NCI-H526 treated with DMSO at 0.1 percent for 48 hours (cell line): ENCODE results near the gene SEMA3C.

Experiments
- DNase-seq: peaks from one replicate; lab custom pipeline; 2025; lab: John Stamatoyannopoulos, UW

Gene SEMA3C

DNA sequence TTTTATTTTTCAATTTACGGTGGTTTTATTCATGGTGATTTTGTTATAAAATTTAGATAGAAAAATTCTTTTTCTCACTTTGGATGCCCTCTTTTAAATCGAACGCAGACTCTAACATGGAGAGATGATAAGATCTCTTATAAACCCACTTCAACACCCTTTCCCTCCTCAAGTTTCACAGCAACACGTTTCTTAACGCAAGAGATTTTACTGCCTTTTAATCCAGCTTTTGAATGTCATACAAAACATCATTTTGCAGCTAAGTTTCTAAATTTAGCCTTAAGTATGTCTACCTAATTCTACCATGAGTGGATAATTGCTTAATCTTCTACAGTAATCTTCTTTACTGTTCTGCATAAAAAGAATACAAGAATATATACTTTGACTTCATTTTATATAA, 70.0 kb downstream of the SEMA3C start:
- no peak for DNase-seq

DNA sequence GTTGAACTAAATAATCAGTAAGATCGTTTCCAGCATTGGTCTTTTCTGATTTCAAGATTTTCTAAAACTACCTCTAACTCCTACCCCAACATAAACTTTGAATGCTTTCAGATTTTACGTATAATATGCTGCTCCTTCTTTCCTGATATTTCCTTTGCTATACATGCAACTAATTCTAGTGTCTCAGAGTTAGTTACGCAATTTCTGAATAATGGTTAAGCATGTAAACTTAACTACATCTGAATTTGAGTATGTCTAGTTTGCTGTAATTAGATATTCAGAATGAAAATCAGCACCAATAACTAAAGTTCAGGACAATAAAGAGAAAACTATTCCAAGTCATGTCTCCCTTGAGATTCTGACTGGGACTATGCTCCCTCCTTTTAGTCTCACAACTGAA, 71.0 kb downstream of the SEMA3C start:
- no peak for DNase-seq

DNA sequence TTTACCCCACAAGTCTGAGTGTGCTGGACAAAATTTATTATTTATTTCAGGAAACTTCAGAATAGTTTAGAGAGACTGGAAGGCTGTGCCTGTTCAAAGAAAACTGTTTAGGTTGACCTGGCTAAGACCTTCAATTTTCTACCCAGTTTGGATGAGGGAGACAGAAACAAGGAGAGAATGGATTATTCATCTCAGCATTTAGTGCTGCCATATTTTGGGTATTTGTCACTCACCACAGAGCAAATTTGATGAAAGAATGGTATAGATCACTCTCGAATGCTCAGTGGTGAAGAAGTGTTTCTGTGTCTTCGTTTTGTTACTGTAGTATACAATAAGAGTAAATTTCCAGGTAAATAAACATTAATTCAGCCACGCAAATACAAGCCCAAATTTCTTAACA, 71.8 kb downstream of the SEMA3C start:
- DNase-seq = no peak

DNA sequence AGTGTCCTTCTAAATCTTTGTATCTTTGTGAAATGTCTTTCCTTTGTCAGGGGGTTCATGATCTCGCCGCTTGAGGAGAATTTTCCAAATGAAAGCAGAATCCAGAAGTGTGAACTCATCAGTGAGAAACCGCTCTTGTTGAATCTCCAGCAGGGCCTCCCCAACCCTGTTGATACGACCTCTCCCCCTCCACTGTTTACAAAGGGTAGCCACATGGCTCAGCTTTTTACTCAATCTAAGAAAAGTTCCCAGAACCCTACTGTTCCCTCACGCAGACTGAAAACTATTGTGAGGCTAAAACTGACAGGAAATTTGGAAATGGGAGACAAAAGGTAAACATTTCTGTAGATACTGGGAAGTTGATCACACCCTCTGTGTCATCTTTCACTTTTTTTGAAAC, 73.9 kb downstream of the SEMA3C start:
- DNase-seq = no peak

DNA sequence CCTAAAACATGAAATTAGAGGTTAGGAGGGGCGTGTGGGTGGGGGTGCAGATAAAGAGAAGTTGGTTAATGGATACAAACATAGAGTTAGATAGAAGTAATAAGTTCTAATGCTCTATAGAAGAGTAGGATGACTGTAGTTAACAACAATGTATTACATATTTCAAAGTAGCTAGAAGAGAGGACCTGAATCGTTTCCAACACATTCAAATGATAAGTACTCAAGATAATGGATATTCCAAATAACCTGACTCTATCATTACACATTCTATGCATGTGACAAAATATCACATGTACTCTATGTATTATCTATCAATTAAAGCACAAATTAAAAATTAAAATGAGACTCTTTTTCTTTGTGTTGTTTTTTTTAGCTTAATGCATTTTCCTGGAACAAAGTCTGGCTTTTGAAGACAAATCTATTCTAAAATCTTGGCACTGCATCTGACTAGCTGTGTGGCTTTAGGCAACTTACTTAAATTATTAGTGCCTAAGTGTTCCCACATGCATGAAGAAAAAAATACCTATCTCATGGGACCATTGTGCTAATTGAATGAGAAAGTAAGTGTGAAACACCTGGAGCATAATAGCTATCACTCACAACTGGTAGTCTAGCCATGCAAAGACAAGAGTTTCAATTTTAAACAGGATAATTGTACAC, 75.7 kb downstream of the SEMA3C start:
- DNase-seq = no peak

DNA sequence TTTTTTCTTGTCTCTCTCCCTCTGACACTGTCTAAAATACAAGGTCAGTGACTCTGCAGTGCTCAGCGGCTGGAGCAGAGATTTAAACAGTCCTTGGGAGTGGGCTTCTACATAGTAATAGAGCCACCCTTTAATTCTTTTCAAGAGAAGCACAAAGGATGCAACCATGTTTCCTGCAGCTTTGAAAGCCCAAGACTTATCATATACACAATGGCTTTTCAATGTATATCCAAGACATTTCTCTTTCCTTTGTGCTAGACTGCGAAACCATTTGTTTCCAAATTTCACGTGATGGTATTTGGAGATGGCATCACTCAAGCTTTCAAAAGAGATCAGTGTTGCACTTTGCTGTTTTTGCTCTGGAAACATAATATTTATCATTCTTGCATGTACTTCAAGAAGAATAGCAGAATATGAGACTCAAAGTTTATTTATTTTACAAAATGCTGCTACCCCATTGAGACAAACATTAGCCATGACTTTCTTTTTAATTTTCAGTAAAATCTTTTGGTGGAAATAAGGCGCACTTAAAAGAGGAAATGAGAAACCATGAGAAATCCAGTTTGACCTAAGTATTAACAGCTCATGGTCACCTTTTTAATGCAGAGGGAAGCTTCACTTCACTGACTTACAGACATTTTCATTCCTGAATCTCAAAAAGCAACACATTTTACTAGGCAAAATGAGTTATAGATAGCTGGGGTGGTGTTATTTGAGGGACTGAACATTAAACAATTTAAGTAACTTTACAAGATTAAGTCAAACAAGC, 76.6 kb downstream of the SEMA3C start:
- DNase-seq = no peak

DNA sequence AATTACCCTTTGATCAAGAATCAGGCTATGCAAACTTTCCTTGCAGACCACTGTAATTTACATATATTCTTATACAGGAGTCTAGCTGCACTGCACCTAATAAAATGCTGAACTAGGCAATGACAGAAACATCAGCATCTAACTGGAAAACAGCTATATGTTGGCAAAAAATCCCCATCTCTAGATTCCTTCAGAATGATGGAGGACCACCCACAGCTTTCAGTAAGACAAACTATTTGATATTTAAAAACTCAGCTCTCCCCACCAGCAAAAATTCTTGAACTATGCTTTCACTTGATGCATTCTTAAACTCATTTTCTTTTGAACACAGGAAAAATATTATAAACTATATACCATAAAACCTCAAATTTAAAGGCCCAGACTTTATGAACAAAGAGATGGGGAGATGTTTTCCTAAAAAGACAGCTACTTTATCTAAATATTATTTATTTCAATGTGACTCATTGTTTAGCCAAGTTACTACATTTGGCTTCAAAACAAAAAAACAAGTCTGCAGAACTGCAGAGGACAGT, 77.4 kb downstream of the SEMA3C start:
- DNase-seq = peak; percentile 66

DNA sequence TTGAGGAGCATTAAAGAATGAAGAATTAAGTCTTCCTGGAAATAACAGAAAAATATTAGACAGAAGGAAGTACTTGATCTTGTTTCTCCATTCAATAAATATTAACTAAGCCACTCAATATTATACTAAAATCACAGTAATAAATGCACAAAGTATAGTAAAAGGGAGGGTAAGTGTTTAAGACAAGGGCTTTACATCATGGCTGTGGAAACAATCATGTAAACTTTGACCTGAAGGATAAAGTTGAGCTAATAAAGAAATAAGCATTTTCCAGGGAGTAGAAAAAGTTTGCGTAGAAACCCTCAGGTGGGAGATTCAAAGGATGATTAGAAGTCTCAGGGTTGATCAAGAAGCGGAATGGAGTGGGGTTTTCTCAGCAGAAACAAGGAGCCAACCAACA, 78.2 kb downstream of the SEMA3C start:
- DNase-seq = no peak

DNA sequence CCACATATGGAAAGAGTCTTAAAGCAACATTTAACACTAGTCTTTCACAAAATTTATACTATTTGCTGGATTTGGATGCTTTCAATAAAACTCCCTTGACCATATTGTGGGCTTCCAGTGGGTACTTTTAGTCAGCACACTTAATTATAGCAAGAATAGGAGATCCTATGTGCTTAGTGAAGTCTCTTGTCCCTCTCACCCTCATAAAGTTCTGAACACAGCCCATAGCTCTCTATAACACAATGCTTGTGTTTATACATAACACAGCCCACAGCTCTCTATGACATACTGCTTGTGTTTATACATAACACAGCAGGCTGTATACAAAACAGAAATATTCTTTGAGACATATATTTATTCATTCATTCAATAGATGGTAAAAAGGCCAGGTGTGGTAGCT, 79.0 kb downstream of the SEMA3C start:
- DNase-seq = no peak

DNA sequence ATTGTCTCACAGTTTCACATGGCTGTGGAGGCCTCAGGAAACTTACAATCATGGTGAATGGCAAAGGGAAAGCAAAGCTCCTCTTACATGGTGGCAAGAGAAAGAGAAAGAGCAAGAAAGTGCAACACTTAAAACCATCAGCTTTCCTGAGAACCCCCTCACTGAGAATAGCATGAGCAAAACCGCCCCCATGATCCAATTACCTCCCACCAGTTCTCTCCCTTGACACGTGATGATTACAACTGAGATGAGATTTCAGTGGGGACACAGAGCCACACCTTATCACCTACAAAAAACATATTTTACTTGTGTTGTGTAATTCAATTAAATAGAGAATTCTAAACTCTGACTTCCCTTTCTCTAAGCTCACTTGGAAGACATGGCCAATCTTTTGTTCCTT, 80.2 kb downstream of the SEMA3C start:
- DNase-seq = no peak

DNA sequence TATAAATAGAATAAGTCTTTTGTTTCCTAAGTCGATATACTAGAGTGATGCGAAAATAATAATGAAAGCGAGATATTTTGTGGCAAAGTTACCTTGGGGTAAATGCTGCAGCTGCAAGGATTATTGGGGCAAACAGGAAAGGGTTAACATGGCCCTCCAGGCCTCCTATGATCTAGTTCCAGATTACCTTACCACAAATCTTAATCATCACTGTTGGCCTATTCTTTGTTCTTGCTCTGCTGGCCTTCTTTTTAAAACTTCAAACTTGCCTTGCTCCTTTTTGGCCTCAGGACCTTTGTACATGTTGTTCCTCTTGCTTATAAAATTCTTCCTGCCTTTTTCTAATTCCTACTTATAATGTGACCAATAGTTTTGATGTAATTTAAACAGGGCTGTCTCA, 81.5 kb downstream of the SEMA3C start:
- no peak for DNase-seq

DNA sequence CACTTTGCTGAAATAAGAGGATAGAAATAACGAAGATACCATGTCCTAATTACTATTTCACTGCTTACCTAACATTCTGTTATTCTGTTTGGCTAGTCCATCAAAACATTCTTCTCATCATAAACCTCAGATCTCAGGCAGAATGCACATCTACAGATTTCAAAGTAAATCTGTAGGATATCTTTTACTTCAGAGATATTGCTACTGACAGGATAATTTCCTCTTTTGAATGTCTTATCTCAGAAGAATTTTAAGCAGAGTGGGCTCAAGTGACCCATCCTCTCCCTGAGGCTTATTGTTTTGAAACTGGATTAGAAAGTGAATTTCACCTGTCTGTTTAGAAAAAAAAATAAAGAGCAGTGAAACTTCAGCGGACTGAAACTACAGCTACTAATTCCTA, 83.6 kb downstream of the SEMA3C start:
- no peak for DNase-seq

DNA sequence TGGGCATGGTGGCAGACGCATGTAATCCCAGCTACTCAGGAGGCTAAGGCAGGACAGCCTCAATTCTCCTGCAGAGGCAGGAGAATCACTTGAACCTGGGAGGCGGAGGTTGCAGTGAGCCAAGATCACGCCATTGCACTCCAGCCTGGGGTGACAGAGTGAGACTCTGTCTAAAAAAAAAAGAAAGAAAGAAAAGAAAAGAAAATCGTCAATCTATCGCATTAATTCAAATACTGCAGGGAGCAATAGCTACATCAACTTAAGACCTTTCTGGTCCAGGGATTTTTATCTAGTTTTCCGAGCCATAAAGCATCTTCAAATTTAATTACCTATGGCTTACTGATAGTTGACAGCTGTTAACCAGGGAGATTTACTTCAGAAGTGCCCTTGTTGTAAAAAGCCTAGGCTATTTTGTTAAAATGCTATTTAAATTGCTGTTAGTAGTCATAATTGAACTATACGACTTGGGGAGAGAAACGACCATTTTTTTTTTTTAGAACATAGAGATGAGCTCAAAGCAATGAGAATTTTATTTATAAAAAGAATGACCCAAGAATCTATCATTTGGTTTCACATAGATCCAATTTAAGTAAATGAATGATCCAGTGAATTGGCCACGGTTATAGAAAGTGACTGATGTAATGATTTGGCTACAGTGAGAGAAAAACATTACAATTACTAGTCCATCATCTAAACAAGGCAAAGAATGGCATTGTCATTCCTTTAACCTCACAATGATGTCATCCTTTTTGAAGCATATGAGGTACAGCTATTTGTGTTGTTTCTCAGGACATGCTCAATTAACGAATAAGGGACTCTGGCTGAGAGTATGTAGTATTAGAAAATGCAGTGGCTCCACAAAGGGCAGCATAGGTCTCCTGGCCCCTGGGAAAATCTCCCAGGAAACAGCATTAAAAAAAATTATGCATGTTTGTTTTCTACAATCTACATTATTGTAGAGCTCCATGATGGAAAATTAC, 85.3 kb downstream of the SEMA3C start:
- no peak for DNase-seq

DNA sequence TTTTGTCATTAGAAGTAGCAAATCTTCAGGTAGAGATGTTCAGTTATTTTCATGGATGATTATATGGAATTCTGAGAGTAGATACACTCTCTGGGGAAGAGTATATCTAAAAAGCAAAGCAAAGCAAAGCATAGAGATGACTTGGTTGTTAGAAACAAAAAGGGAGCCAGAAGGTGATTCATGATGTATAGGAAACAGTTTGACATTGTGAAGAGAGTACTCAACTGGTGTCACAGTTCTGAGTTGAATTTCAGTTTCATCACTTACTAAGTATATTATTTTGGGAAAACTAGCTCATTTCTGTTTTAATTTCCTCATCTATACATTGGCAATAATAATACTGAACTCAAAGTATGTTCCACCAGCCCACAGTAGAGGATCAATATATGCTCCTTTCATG, 86.8 kb downstream of the SEMA3C start:
- DNase-seq = no peak

DNA sequence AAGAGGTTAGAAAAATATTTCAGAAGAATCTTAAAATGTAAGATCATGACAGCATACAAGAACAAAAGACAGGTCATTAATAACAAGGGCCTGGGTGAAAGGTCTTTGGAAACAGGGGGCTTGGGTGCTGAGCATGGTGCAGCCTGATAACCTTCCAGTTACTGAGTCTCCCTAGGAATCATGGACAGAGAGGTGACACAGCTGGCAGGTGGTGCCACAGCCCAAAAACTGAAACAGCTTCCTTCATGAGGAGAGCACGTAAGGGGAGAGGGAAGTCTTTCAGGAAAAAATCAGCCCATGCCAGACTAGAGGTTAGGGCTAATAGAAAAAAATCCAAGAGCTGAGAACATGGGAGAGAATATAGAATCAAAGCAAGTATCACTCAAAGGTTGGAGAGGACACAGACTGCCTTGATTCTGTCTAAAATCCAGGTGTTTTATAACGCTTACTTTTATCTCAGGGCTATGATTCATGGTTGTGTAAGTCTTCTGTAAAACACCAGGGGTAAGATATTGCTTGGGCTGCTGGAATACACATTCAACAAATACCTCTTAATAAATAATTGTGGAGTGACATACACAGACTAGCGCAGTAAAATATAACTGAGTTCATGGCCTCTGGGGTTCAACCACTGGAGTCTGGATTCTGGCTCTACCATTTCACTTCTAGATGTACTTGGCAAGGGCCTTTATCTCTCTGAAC, 88.1 kb downstream of the SEMA3C start:
- no peak for DNase-seq

DNA sequence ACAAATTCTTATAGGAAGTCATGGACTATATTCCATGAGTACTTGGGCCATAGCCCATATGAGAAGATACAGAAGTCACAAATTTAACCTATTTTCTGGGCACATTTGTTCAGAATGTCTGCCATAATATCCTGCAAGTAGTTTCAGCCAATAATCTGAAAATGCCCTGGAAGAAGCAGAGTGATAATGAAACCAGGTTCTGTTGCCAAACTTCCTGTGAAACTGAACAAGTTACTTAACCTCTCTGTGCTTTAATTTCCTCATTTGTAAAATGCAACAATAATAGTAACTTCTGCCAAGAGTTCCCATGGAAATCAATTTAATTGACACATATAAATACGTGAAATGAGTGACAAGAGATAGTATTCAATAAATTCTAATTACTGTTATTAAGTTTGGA, 88.8 kb downstream of the SEMA3C start:
- DNase-seq = no peak

DNA sequence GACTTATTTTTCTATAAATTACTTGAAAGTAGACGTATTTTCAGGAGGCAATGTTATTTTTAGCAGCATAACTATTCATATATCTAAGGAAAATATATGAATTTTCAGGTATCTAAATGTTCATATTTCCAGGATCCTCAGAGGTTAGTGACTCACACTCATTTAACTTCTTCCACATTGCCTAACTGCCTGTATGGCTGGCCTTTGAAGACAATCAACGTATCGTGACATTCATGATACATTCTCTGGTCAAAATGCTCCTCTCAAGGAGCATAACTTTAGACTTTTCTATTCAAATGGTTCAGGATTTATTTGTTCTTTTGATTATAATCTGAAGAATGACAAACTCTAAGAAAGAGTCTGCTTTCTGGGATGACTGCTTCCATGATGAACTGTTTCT, 89.3 kb downstream of the SEMA3C start:
- no peak for DNase-seq

DNA sequence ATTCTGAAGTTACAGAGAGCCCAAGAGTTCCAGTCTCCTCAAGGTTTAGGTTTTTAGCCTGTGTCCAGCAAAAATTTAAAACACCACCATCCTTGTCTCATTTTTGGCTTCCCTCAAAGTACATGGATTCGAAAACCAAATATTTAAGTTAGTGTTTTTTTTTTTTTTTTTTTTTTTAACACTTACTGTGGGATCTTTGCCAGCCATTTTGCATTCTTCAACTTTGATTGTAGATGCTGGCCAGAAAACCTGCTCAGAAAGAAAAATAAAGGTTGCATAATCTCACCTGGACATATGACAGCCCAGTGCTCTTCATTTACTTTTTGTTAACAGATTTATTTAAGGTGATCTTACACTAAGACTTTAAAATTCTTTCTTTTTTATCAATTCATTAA, 91.6 kb downstream of the SEMA3C start:
- DNase-seq = no peak

DNA sequence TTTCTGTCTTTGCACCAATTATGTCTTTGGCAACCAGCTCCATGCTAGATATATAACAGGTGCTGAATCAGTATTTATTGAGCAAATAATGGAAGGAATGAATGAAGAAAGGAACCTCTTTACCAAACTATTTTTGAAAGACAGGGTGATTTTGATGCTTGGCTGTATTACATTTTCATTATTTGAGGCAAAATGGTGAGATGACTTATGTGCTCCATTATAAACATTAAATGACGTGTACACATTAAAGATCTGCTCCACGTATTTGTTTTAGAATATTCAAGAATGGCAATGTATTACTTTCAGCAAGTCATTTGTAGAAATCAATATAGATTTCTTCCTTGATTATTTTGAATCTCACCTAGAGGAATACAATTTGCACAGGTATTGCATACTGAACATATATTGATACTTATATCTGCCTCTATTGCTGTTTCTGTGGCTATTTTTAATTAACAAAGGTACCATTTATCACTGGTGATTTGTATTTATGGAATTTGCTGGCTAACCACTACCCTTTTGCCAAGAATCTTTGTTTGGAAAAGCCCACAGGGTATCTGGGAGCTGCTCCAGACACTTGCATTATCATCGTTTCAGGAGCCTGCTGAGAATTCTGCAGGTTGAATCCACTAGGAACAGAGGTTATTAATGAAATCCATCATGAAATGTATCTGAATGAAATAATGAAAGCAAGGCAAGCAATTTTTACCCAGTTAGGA, 92.2 kb downstream of the SEMA3C start:
- DNase-seq = no peak

DNA sequence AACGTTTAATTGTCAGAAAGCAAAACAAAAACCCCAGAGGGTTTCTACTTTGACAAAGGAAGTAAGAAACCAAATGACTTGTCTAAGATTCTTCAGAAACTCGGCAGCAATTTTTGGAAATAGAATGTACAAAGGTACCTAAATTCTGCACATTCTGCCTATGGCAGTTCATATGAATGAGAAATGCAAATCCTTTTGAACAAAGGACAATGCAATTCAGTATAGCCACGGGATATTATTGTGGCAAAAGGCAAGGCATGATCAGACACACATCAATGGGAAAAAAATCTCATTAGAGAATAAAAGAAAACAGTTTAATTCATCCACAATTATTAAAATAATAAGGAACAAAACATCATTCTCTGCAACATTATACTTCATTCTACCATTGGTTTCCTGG, 93.4 kb downstream of the SEMA3C start:
- DNase-seq = peak; percentile 56

DNA sequence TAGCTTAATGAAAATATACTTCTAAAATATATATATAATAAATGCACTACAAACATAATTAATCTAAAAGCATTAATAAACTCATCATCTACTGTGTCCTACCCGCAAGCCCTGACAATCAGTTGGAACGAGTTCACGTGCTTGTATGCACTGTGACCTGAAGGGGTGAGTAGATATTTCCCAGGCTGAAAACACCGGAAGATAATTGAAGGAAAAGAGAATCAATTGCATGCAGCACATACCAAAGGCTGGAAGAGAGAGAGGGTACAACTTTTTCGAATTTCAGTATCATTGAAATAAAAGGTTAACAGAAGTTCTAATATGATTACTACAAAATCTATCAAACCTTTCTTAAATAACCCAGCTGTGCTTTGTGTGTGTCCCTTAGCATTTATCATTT, 94.6 kb downstream of the SEMA3C start:
- DNase-seq = no peak
